Right kidney (tissue), 1 donor: ENCODE results near the gene PDE3A.

Source experiments
- DNase-seq: peaks from one replicate; pipeline ENCODE4 v3.0.0-alpha.2; 2016

Gene PDE3A

DNA sequence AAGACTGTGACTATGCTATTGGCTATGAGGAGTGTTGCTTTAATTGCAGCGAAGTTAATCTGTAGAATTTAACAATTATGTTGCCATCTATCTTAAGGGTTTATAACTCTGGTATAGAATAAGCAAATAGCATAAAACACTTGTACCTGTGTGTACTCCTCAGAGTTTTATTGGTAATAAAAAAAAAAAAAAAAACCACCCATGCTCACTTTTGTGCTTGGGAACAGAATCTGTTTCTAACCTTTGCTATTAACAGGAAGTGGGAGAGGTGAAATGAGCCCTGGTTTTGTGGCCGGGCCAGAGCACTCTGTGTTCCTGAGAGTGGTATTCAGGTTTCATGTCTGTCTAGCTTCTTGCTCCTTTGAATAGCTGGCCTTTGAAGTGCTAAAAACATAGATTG is 53.1 kb downstream of the PDE3A start:
- no peak for DNase-seq

DNA sequence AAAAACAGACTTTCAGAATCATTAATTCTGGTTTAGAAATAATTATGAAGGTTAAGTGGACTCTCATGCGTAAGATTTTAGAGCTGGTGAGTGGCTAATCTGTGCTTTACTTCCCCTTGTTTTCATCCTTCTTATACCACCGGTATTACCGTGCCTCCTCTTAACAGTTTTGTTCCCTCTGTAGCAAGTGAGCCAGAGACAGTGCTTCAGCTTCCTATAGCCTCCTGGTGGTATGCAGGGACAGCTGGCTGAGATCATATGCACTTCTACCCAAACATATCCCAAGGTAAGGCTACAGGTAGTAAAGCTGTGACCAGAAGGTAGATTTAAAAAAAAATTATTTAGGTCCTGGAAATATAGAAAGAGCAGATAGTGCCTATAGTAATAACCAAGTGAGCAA is 55.2 kb downstream of the PDE3A start:
- no peak for DNase-seq

DNA sequence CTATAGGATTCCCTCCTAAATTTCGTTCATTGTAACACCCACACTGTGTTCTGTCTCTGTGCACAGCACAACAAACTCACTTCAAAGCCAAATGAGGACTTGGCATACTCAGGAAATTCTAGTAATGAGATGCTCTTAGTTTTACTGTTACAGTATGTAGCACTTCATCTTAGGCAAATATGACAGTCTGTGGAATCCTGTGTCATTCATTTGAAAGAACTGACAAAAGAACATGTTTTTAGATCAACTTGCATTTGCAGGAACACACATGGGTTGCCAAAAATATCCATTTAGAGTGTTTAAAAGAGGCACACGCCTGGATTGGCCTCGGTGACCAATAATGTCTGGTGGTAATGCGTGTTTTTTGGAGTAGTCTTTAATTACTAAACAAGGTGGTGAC is 56.5 kb downstream of the PDE3A start:
- DNase-seq, result no peak

DNA sequence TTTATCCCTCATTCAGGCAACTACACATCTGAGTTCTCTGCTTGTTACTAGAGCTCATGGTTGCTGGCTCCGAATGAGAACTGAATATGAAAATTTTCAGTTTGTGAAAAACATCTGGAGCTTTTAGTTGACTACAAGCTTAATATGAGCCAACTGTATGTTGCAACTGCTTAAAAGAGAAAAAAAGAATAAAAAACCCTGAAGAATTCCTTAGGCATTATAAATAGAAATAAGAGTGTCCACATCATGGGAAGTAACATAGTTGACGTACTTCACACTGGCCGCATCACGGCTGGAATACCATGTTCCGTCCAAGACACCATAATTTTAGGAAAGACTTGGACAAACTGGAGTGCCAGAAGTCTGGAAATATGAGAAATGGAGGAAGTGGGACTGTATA is 57.9 kb downstream of the PDE3A start:
- no peak for DNase-seq

GRCh38 chr12:20426957-20427356 is 58.6 kb downstream of the PDE3A start:
- no peak for DNase-seq

- no peak for DNase-seq
Measured at GRCh38 chr12:20429852-20430251, 61.5 kb downstream of the PDE3A start.

DNA sequence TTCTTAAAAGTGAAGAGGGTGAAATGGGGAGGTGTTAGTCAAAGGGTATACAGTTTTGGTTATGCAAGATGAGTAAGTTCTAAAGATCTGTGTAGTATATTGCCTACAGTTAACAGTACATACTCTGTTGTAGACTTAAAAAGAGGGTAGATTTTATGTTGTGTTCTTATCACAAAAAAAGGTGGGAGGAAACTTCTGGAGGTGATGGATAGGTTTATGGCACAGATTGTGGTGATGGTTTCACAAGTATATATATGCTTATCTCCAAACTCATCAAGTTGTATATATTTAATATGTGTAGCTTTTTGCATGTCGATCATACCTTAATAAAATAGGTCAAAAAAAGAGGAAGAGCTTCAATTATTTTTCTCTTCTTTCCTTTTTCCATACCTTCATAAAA is 64.0 kb downstream of the PDE3A start:
- DNase-seq, result no peak

DNA sequence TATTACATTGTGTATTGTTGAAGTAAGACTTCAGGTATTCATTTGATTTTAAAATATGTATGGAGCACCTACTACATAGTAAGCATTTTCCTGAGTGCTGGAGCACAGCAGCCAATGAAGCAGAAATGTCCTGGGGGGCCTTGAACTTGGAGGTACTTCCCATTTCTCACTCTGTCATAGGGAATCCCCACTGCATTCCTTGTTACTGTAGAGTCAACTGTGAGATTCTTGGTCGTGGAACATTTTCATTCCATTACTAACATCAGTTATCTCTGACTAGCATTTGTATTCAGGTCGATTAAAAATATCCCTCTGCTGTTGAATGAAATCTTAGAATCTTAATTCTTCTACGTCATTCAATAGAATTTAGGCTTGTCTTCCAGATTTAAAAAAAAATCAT is 66.7 kb downstream of the PDE3A start:
- DNase-seq, result no peak

- no peak for DNase-seq
Measured at GRCh38 chr12:20436316-20436715, 68.0 kb downstream of the PDE3A start.

DNA sequence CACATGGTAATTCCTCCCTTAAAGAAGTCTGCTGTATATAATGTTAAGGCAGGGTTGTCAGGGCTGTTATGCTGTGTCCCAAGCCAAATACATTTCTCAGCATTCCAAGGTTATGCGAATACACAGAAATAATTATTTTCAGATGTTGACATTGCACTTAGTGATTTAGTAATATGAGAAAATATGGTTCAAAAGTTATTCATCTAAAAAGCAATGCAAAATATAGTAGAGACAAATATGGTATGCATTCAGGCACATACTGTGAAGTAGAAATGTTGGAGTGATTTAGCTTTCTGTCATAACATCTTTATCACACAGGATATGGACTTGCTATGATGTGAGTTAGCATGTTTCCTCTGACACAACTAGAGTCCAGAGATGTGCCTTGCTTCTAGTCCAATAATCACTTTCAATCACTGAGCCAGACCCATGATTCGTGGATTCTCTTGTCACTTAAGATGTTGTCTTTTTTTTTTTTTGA is 70.0 kb downstream of the PDE3A start:
- DNase-seq, result no peak

DNA sequence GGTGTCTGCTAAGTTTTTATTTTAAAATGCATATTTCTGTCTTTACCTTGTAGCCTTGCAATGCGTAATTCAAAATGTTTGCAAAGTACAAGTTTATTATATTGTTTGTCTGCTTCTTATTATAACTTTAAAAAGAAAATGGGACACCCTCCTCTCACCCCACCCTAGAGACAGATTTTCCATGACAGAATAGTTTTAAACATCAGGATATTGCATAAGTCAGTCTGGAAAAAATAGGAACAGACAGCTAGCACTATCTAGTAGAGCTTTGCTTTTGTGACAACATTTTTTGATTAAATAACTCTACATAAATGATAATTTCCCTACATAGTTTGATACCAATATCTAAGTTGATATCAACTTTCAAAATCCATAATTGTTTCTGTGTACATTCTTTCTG is 71.3 kb downstream of the PDE3A start:
- no peak for DNase-seq

- DNase-seq, result no peak
Measured at GRCh38 chr12:20440408-20440807, 72.1 kb downstream of the PDE3A start.

DNA sequence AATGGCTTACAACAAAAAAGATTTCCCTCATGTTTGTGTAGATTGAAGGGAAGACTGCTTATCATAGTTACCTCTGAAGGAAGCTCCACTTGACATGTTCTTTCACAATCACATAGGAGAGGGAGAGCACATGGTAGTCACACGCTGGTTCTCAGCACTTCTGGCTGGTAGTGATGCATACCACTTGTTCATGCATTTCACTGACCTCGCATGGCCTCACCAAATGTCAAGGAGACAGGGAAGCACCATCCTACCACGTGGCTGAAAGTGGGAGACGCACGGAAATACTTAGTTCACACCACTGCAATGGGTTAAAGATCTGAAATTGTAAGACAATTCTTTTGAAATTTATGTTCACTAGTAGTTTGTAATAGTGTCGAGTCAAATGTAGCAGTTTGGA is 74.0 kb downstream of the PDE3A start:
- no peak for DNase-seq

DNA sequence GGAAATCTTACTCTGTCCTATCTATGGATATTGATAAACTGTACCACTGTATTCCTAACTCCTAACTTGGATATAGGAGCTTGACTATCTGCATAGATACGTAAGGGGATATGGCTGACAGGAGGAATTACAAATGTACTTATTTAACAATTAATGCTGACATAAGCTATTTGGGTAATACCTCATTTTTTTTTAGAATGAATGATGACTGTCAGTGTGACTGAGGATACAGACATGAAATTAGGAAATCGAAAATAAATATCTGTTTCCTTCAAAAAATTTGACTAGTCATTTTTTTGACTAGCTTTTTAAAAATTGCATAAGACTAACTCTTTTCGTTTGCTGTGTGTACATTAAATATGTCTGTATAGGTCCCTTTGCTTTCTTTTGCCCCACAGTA is 74.9 kb downstream of the PDE3A start:
- no peak for DNase-seq

- DNase-seq, result no peak
Measured at GRCh38 chr12:20443792-20444191, 75.5 kb downstream of the PDE3A start.

GRCh38 chr12:20444595-20445170 is 76.3 kb downstream of the PDE3A start:
- no peak for DNase-seq

GRCh38 chr12:20445687-20446086 is 77.3 kb downstream of the PDE3A start:
- no peak for DNase-seq

GRCh38 chr12:20446836-20447235 is 78.5 kb downstream of the PDE3A start:
- no peak for DNase-seq

DNA sequence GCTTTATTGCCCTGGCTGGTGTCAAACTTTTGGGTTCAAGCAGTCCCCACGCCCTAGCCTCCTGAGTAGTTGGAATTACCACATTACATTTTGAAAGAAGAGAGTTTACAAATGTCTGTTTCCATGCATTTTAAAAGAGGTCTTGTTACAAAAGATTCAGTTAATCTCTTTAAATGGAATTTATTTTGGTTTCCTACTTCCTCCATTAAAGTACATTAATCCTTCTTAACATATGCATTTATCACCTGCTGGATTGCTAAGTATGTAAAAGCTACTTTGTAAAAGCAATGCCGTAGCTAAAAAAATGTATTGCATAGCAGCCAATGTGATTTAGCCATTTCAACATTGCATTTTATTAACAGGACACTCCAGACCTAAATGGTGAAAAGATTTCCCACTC is 80.4 kb downstream of the PDE3A start:
- no peak for DNase-seq

DNA sequence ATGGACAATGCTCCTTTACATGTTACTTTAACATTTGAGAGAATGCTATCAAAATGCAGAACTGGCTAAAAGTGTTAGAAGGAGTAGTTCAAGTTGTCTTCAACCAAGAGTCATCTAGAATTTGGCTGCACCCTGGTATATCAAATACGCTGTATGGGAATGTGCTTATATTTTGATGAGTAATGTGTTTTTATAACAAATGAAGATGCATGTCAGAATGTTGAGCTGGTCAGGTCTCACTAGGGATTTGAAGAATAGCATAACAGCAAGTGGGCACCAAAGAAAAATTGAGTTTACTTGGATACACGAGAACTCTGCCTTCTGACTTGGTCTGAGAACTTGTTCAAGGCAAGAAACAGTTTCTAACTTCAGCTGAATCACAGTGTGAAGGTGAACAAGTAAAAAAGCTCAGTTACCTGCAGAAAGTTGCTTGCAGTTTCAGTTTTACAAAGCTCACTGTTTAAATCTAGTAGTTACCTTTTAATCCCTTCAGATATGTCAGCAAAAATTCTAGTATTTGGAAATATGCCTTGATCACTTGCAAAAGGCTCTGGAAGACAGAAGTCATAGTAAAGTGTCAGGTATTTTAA is 82.3 kb downstream of the PDE3A start:
- DNase-seq, result no peak

DNA sequence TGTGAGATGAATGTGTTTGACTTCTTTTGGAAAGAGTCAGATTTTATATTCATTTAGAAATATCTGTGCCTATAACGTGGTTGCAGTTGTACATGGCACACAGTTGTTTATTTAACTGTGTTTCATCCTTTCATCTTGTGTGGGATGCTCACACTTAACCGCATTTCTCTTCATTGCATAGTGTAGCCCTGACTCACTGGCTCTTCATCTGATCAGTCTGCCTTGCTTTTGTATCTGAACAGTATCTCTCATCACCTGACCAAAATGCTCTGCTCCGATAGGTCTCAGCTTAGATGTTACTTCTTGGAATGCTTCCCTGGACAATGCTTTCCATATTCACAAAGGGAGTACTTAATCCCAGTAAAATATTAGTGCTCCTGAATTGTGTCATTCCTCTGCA is 83.4 kb downstream of the PDE3A start:
- no peak for DNase-seq

DNA sequence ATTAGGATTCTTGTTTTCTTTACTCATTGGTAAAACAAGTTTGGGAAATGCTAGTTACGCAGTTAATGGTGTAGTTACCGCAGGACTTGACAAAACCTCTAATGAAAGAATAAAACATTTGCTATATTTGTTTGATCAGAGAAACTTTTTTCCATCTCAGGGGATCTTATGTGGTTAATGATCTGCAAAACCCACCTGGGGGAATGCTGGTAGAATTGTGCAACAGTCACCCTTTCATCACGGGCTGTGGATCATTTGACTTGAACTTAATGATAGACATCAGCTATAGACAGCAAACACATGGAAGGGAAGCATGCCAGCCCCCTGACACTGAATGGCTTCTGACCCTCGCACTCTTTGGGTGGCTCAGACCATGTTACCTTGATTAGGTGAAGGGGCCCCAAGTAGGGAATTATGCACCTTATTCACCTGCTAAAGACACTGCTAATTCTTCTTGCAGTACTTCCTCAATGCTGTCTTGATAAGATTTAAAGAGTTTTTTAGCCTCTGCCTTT is 84.2 kb downstream of the PDE3A start:
- DNase-seq, result no peak

DNA sequence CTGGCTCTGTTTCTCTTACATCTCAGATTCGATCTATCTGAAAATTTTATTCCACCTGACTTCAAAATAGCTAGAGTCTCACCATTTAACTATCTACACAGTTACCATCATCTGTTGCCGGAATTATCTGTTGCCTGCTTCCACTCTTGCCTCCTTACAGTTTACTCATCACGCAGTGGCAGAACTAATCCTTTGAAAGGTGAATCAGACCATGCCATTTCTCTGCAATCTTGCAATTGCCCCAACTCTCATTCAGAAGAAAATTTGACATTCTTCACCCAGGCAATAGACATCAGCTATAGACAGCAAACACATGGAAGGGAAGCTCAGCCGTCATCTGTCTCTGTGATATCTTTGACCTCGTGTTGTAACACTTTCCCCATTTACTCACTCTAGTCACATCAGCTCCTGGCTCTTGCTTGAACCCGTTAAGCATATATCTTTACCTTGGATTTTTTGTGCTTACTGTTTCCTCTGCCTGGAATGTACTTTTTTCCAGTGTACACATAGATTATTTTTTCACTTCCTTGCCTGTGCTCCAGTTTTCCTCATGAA is 85.5 kb downstream of the PDE3A start:
- no peak for DNase-seq

- DNase-seq, result no peak
Measured at GRCh38 chr12:20455001-20455706, 86.8 kb downstream of the PDE3A start.
